GM18861 (cell line): ENCODE data around the gene MBNL2.
"Not testable (repeated sequence)": the region's sequence is repeated elsewhere in the genome, so short reads cannot be mapped to it uniquely, and the experiment has no call there.

Source experiments
- ATAC-seq: cut with Tn5 transposase; IDR thresholded peaks from one replicate; pipeline ENCODE4 v1.9.1; 2021; ENCODE audit not compliant: unreplicated experiment

MBNL2 gene

DNA sequence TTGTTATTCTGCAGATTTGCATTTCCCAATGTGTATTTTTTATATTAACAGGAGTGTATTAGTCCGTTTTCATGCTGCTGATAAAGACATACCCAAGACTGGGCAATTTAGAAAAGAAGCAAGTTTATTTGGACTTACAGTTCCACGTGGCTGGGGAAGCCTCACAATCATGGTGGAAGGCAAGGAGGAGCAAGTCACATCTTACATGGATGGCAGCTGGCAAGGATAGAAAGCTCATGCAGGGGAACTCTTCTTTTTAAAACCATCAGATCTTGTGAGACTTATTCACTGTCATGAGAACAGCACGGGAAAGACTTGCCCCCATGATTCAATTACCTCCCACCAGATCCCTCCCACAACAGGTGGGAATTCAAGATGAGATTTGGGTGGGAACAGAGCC is 14.9 kb upstream of the MBNL2 start:
- not testable (repeated sequence) for ATAC-seq

GRCh38 chr13:97211300-97211699 is 10.8 kb upstream of the MBNL2 start:
- no peak for ATAC-seq

GRCh38 chr13:97212004-97212403 is 10.1 kb upstream of the MBNL2 start:
- ATAC-seq, result no peak

GRCh38 chr13:97212601-97213040 is 9.5 kb upstream of the MBNL2 start:
- ATAC-seq, result peak; percentile 39

DNA sequence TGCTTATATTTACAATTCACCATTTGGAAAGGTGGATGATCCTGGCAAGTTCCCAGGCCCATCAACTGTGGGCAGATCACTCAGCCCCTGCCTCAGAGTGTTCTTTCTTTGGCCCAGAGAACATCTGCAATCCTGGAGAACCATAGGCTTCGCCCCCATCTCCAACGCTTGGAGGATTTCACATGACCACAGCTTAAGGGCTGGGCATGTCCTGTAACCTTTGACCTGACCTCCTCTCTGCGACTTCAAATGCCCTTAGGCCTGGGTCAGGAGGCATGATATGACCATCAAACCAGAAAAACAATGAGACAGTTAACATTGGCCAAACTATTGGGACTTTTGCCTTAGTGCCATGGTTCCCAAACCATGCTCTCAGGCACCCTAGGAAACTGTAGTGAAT is 7.2 kb upstream of the MBNL2 start:
- no peak for ATAC-seq

DNA sequence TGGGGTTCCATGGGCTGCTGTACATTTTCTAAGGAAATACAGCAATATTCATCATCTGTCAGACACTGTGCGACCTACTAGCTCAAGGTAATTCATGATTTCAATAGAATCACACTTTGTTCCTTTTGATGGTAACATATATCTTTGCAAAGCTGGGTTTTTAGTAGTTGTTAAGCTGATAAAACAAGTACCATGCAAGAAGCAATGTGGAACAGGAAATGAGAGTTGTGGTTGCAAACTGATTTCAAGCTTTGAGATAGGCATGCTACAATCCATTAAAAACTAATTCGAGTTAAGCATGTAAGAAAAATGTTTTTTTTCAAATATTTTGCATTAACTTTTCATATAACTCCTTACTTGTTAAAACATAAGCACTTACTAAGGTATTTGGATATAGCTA is 6.8 kb upstream of the MBNL2 start:
- ATAC-seq, result peak; percentile 71

GRCh38 chr13:97219226-97219625 is 2.9 kb upstream of the MBNL2 start:
- no peak for ATAC-seq

DNA sequence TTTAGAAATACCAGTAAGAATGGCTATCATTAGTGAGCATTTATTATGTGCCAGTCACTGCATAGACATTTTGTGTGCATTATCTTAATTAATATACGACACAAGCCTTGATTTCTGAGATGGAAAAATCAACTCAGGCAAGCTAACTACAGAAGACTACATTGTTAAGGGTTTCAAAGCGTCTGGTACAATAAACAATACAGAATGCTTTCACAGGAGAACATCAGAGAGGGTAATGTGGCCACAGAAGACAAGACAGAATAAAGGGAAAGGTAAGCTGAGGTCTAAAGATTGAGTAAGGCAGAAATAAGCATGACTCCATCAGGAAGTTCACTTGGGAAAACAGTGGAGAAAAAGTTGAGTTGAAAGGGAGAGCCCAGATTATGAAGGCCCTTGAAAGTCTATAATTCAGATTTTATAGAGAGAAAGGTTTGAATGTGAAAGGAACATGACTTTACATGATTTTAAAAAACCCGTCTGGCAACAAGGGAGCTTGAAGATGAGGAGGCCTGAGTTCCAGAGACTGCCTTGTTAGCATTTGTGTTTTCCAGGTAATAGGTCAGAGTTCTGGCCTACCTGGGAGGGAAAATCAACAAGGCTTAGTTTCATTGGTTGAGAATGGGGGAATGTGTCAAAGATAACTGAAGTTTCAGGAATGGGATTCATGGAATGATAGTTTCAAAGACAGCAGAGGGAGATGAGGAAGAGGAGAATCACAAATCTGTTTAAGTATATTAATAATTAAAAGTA is 1.8 kb upstream of the MBNL2 start:
- ATAC-seq, result no peak

- ATAC-seq, result no peak
Measured at GRCh38 chr13:97221046-97221445, 1.1 kb upstream of the MBNL2 start.

- no peak for ATAC-seq
Measured at GRCh38 chr13:97221466-97221865, 667 bp upstream of the MBNL2 start.

- ATAC-seq, result peak; percentile 8
Measured at GRCh38 chr13:97223037-97223710, 1.0 kb downstream of the MBNL2 start.

DNA sequence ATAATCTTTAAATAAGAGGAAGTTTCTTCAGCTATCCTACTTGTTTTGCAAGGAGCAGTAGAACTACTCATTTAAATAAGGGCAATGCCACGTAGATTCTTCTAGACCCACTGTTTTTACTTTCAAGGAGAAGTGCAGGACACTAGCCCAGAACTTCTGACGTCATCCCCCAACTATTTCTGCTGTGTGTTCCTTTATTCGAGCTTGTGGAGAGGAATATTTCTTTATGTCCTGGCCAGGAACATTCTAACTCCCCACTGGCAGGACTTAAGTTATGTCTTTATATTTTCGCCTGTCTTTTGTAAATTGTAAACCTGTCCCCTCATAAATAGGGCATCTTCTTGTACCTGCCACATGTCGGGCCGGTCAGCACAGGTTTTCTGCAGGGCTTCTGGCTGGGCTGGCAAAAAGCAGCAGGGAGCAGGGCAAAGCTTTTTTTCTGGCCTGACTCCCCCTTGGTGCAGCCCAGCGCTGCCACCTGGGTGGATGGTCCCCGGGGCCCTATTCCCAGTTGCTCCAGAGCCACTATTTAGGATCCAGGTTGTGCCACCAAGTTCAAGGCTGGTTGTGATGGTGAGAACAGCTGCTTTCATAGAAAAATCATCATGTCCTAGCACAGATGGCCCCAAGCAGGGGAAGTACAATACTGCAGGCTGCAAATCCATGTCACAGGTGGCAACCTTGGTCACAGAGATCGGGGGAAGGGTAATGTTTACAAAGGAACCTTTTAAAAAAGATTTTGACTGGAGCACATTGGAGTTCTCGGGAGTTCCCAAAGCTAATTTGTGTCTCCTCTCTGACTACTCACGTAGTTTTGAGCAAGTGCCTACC is 1.8 kb downstream of the MBNL2 start:
- ATAC-seq, result peak; percentile 14

- ATAC-seq, result peak; percentile 19
Measured at GRCh38 chr13:97224544-97225300, 2.6 kb downstream of the MBNL2 start.

GRCh38 chr13:97225533-97225932 is 3.4 kb downstream of the MBNL2 start:
- no peak for ATAC-seq

DNA sequence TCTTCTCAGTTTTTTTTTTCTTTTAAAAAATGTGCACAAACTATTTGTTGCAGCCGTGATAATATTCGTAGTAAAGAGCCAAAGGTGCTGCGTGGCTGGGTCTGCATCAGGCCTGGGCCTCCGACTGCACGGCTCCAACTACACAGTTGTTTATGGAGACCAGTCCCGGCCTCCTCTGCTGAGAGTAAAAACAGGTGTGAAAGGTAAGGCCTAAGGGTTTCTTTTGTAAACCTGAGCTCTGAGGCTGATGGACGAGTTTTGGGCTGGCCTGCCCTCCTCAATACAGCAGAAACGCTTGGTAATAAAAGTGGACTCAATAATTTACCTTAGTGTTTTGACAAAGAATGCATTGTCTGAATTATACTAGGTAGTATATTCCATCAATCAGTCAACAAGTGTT is 3.9 kb downstream of the MBNL2 start:
- no peak for ATAC-seq

GRCh38 chr13:97226788-97227627 is 4.9 kb downstream of the MBNL2 start:
- ATAC-seq, result peak; percentile 39

- ATAC-seq, result no peak
Measured at GRCh38 chr13:97228850-97229521, 6.9 kb downstream of the MBNL2 start.

GRCh38 chr13:97229699-97230098 is 7.6 kb downstream of the MBNL2 start:
- ATAC-seq, result no peak

- ATAC-seq, result no peak
Measured at GRCh38 chr13:97231118-97231828, 9.1 kb downstream of the MBNL2 start.
